Hepatocyte (in vitro differentiated cells): ENCODE measurements around the gene IRX3. TPM values are rescaled to one million over a fixed set of nuclear protein-coding genes. Genes with fewer than 3 reads are reported as not detected.

ENCODE experiments used
- DNase-seq: peaks from one replicate; pipeline ENCODE4 v3.0.0-alpha.2; 2016; ENCODE audit warnings: low spot score
- H2AFZ ChIP-seq: fragments of 200-600 bp; sonication (generic); 2 replicates; pipeline ENCODE4 v1.6.0; 2016; ENCODE audit warnings: antibody characterized with exemption, mild to moderate bottlenecking
- H3K27ac ChIP-seq: fragments of 200-600 bp; sonication (generic); 2 replicates; pipeline ENCODE4 v1.5.1; 2016; ENCODE audit warnings: mild to moderate bottlenecking
- H3K27me3 ChIP-seq: fragments of 200-600 bp; sonication (generic); 2 replicates; pipeline ENCODE4 v1.6.1; 2016
- H3K36me3 ChIP-seq: fragments of 200-600 bp; sonication (generic); replicated peaks from 2 replicates; pipeline ENCODE4 v1.5.1; 2016; ENCODE audit warnings: low read depth; ENCODE audit not compliant: insufficient read depth
- H3K4me1 ChIP-seq: fragments of 200-600 bp; sonication (generic); 2 replicates; pipeline ENCODE4 v1.5.1; 2016; ENCODE audit warnings: mild to moderate bottlenecking, moderate library complexity; ENCODE audit not compliant: insufficient read depth
- H3K4me2 ChIP-seq: fragments of 200-600 bp; sonication (generic); 2 replicates; pipeline ENCODE4 v1.6.0; 2016
- H3K4me3 ChIP-seq: fragments of 200-600 bp; sonication (generic); 2 replicates; pipeline ENCODE4 v1.5.1; 2016; ENCODE audit warnings: mild to moderate bottlenecking
- H3K79me2 ChIP-seq: fragments of 200-600 bp; sonication (generic); 2 replicates; pipeline ENCODE4 v1.6.0; 2017; ENCODE audit warnings: mild to moderate bottlenecking
- H3K9me2 ChIP-seq: fragments of 200-600 bp; sonication (generic); replicated peaks from 2 replicates; pipeline ENCODE4 v1.6.0; 2017; ENCODE audit warnings: mild to moderate bottlenecking; ENCODE audit not compliant: insufficient read depth
- H3K9me3 ChIP-seq: fragments of 200-600 bp; sonication (generic); 2 replicates; pipeline ENCODE4 v1.5.1; 2016; ENCODE audit warnings: low read depth, mild to moderate bottlenecking
- H4K20me1 ChIP-seq: fragments of 200-600 bp; sonication (generic); 2 replicates; pipeline ENCODE4 v1.6.0; 2016; ENCODE audit warnings: mild to moderate bottlenecking; ENCODE audit not compliant: insufficient read depth, poor library complexity, severe bottlenecking
- EZH2 ChIP-seq: fragments of 200-600 bp; sonication (generic); IDR thresholded peaks from 2 replicates; pipeline ENCODE4 v1.6.1; 2016; ENCODE audit warnings: antibody characterized with exemption, mild to moderate bottlenecking, borderline replicate concordance
- EZH2phosphoT487 ChIP-seq: fragments of 200-600 bp; sonication (generic); IDR thresholded peaks from one replicate; pipeline ENCODE4 v1.6.1; 2018; ENCODE audit warnings: antibody characterized with exemption, mild to moderate bottlenecking, low read depth, moderate library complexity; ENCODE audit not compliant: unreplicated experiment, severe bottlenecking
- WGBS: methylation state at CpG from one replicate; pipeline ENCODE4 v1.1.6; 2016; ENCODE audit warnings: low lambda C conversion rate; ENCODE audit errors: missing lambda C conversion rate; 5-methylcytosine and 5-hydroxymethylcytosine counted together
- polyA plus RNA-seq: library from polyadenylated mRNA; unstranded; fragments of >200 nt; fragmentation: Nextera tagmentation; extraction: Ambion mirVana; gene quantifications from 2 replicates; pipeline ENCODE4 v1.2.1, GENCODE V29; 2016
- total RNA-seq: library from RNA; depleted of rRNA; stranded (reverse); fragments of >200 nt; gene quantifications from 2 replicates; pipeline ENCODE4 v1.2.3, GENCODE V29; 2014
- TF ChIP-seq, protein P1 (sequence below): fragments of 200-600 bp; sonication (generic); IDR thresholded peaks from 2 replicates; pipeline ENCODE4 v1.5.1; 2016; ENCODE audit warnings: antibody characterized with exemption, mild to moderate bottlenecking; ENCODE audit not compliant: poor library complexity

The IRX3 gene
- total and polyA plus RNA-seq, 2 experiments from 2014 or later, result 1.8 to 4.4 TPM

DNA sequence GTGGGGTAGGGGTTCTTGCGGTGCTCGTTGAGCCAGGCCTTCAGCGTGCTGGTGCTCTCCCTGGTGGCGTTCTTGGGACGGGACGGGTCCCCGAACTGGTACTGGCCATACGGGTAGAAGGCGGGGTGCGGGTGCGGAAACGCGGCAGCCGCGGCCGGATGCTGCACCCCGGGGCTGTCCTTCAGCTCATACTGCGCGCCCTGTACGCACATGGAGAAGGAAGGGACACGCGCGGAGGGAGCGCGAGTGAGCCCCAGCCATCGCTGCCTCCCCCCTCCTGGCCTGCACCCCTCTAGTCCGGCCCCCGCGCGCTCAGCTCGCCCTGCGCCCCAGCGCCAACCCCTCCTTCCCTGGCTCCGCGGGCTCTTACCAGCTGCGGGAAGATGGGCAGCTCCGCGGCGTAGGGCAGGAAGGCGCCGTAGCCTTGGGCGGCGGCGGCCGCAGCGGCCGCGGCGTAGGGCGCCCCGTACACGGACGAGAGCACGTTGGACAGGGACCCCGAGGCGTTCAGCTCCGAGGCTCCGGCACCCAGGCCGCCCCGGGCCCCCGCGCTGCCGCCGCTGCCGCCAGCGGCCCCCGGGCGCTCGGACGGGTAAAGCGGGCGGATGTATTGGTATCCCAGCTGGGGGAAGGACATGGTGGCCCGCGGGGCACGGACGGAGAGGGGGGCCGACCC is 1.0 kb downstream of the IRX3 start:
- H3K79me2 ChIP-seq, result no peaks in the 10 kb centered on the region
- no peak overlapping the region for H3K27ac ChIP-seq
- H3K27me3 ChIP-seq, result peaks cover 88% of the 10 kb centered on the region
- H3K9me3 ChIP-seq, result no peaks in the 10 kb centered on the region
- TF ChIP-seq, protein P1, sequence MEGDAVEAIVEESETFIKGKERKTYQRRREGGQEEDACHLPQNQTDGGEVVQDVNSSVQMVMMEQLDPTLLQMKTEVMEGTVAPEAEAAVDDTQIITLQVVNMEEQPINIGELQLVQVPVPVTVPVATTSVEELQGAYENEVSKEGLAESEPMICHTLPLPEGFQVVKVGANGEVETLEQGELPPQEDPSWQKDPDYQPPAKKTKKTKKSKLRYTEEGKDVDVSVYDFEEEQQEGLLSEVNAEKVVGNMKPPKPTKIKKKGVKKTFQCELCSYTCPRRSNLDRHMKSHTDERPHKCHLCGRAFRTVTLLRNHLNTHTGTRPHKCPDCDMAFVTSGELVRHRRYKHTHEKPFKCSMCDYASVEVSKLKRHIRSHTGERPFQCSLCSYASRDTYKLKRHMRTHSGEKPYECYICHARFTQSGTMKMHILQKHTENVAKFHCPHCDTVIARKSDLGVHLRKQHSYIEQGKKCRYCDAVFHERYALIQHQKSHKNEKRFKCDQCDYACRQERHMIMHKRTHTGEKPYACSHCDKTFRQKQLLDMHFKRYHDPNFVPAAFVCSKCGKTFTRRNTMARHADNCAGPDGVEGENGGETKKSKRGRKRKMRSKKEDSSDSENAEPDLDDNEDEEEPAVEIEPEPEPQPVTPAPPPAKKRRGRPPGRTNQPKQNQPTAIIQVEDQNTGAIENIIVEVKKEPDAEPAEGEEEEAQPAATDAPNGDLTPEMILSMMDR, result no peak
- peak; percentile 21 for TF ChIP-seq EZH2phosphoT487
- TF ChIP-seq EZH2, result no peak
- under 1% methylated on average over 55 of the region's 77 CpGs for WGBS
- peak overlapping the region; percentile 51 for H3K4me3 ChIP-seq
- peaks cover 46% of the 10 kb centered on the region for H3K4me1 ChIP-seq
- peak overlapping the region; percentile 56 for H2AFZ ChIP-seq
- no peaks in the 10 kb centered on the region for H3K36me3 ChIP-seq
- no peak for DNase-seq
- H3K9me2 ChIP-seq, result no peaks in the 10 kb centered on the region
- peak overlapping the region; percentile 94 for H3K4me2 ChIP-seq
- no peaks in the 10 kb centered on the region for H4K20me1 ChIP-seq

DNA sequence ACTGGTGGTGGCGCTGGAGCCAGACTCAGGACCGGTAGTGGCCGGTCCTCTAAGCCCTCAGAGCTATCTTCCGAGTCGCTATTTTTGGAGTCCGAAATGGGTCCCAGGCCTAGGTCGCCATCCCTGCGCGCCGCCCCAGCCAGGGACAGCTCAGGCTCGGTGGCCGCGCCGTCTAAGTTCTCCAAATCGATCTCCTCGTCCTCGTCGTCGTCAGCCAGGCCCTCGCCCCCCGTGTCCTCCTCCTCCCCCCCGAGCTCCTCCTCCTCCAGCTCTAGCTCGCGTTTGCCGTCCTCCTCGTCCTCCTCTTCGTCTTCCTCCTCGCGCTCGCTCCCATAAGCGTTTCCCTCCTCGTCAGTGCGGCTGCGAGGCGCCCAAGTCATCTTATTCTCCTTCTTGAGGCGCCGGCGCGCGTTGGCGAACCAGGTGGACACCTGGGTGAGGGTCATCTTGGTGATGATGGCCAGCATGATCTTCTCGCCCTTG is 1.6 kb downstream of the IRX3 start:
- Histone ChIP-seq H3K9me3 (no peaks in the 10 kb centered on the region), H3K4me3 (peak overlapping the region; percentile 51), H3K27me3 (peaks cover 88% of the 10 kb centered on the region), H2AFZ (peak overlapping the region; percentile 56), H4K20me1 (no peaks in the 10 kb centered on the region), H3K79me2 (no peaks in the 10 kb centered on the region), H3K27ac (no peak overlapping the region), H3K36me3 (no peaks in the 10 kb centered on the region), H3K9me2 (no peaks in the 10 kb centered on the region), H3K4me1 (peaks cover 42% of the 10 kb centered on the region), H3K4me2 (peak overlapping the region; percentile 94)
- 4% methylated on average over 32 of the region's 42 CpGs for WGBS
- TF ChIP-seq EZH2 (no peak), EZH2phosphoT487 (peak; percentile 33)
- DNase-seq, result no peak

DNA sequence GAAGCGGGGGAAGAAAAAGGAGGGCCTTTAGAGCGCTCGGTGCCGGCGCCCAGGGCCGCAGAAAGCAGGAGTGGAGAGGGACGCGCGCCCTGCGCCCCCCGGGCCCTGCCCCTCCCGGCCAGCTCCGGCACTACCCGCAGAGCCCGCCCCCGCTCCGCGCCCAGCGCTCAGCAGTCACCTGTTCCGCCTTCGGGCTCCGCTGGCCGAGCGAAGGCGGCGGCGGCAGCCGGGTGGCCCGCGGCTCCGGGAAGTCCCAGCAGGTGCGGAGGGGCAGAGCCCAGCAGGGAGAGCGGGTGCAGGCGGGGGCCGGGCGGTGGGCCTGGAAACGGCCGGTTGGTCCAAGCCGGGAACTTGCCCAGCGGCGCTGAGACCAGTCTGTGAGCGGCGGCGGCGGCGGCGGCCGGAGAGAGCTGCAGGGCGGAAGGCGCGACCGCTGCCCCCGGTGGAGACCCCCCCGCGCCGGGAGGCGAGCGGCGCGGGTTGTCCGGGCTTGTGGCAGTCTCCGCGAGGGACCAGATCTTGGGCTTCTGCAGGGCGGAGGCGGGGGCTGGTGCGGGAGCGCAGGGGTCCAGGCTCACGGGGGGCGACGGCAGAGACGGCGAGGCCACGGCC is 2.2 kb downstream of the IRX3 start:
- Histone ChIP-seq H3K9me2 (no peaks in the 10 kb centered on the region), H4K20me1 (no peaks in the 10 kb centered on the region), H2AFZ (peak overlapping the region; percentile 56), H3K79me2 (no peaks in the 10 kb centered on the region), H3K36me3 (no peaks in the 10 kb centered on the region), H3K4me3 (peak overlapping the region; percentile 24), H3K27ac (no peak overlapping the region), H3K4me2 (peak overlapping the region; percentile 94), H3K9me3 (no peaks in the 10 kb centered on the region), H3K27me3 (peaks cover 82% of the 10 kb centered on the region), H3K4me1 (peaks cover 42% of the 10 kb centered on the region)
- peak; percentile 66 for DNase-seq
- 3% methylated on average over 40 of the region's 73 CpGs for WGBS
- TF ChIP-seq EZH2phosphoT487 (peak; percentile 56), EZH2 (no peak)

DNA sequence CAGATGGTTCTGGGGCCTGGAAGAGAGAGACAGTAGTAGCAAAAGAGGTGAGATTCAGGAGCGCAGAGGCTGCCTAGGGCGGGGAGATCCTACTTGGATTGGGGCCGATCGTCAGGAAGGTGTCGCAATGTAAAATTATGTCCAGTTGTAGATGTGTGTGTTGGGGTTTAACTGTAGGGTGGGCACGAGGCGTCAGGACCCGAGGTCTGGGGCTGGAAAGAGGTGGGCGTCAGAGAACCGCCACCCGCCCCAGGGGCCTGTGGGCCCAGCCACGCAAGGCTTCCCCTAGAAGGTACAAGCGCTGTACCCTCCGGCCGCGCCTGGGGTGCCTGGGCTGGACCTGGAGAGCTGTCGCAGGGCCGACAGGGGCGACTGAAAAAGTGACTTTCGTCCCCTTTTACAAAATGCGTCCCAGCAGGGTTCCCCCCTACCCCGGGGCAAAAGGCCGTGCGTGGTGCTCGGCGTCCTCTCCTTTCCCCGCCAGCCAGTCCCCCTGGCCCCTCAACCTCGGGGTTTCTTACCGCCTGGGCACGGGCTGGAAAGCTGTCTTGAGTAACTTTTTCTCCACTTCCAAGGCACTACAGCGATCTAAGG is 2.8 kb downstream of the IRX3 start:
- peak overlapping the region; percentile 56 for H2AFZ ChIP-seq
- H3K4me3 ChIP-seq, result peak overlapping the region; percentile 24
- no peak overlapping the region for H3K27ac ChIP-seq
- H3K79me2 ChIP-seq, result no peaks in the 10 kb centered on the region
- no peaks in the 10 kb centered on the region for H3K9me2 ChIP-seq
- H3K4me1 ChIP-seq, result peaks cover 42% of the 10 kb centered on the region
- no peaks in the 10 kb centered on the region for H3K9me3 ChIP-seq
- H4K20me1 ChIP-seq, result no peaks in the 10 kb centered on the region
- DNase-seq, result no peak
- peak overlapping the region; percentile 94 for H3K4me2 ChIP-seq
- peaks cover 76% of the 10 kb centered on the region for H3K27me3 ChIP-seq
- 16% methylated on average over 31 of the region's 31 CpGs for WGBS
- H3K36me3 ChIP-seq, result no peaks in the 10 kb centered on the region
- TF ChIP-seq EZH2 (peak; percentile 20), EZH2phosphoT487 (no peak)
- TF ChIP-seq, protein P1, result no peak
